ENCODE data around the gene CLEC10A.

- TF ChIP-seq GATA3 (IDR thresholded peaks at IDR 0.05; ENCODE audit: low read depth, low read length) (no peak), GATA2 (IDR thresholded peaks at IDR 0.05; ENCODE audit: low read depth, low read length) (no peak)
Measured at GRCh38 chr17:7084088-7084487, 4.0 kb upstream of the CLEC10A start.

Data from SH-SY5Y (cell line).